Loucy (cell line): ENCODE results near the gene RCBTB1.
A peak's percentile ranks its signal among the peaks of the same experiment; 100 is the strongest.

ENCODE experiments used
- H2AFZ ChIP-seq: fragments of 200-600 bp; sonication (generic); 2 replicates; pipeline ENCODE4 v1.6.0; 2016; ENCODE audit warnings: antibody characterized with exemption, mild to moderate bottlenecking, low read length, moderate library complexity
- H3F3A ChIP-seq: fragments of 200-600 bp; 2 replicates; pipeline ENCODE4 v1.6.0; 2016; ENCODE audit warnings: antibody characterized with exemption, low read depth, mild to moderate bottlenecking
- H3K27me3 ChIP-seq: fragments of 200-600 bp; sonication (generic); 2 replicates; pipeline ENCODE4 v1.6.1; 2014; ENCODE audit warnings: low read length, mild to moderate bottlenecking; ENCODE audit not compliant: insufficient read depth, poor library complexity, severe bottlenecking
- H3K36me3 ChIP-seq: fragments of 200-600 bp; sonication (generic); 2 replicates; pipeline ENCODE4 v1.6.1; 2016; ENCODE audit warnings: low read length; ENCODE audit not compliant: insufficient read depth
- H3K4me1 ChIP-seq: fragments of 200-600 bp; sonication (generic); 2 replicates; pipeline ENCODE4 v1.5.1; 2014; ENCODE audit warnings: low read length, mild to moderate bottlenecking; ENCODE audit not compliant: insufficient read depth, poor library complexity, severe bottlenecking
- H3K4me2 ChIP-seq: fragments of 200-600 bp; sonication (generic); 2 replicates; pipeline ENCODE4 v1.6.0; 2014; ENCODE audit warnings: antibody characterized with exemption, low read length, low read depth, mild to moderate bottlenecking; ENCODE audit not compliant: poor library complexity, severe bottlenecking
- H3K4me3 ChIP-seq: fragments of 200-600 bp; sonication (generic); 2 replicates; pipeline ENCODE4 v1.5.1; 2014; ENCODE audit warnings: low read length, mild to moderate bottlenecking, mixed read lengths; ENCODE audit not compliant: poor library complexity, severe bottlenecking
- H3K79me2 ChIP-seq: fragments of 200-600 bp; sonication (generic); 2 replicates; pipeline ENCODE4 v1.6.1; 2014; ENCODE audit warnings: low read length; ENCODE audit not compliant: insufficient read depth
- H3K9ac ChIP-seq: fragments of 200-600 bp; sonication (generic); 2 replicates; pipeline ENCODE4 v1.6.0; 2014; ENCODE audit warnings: mild to moderate bottlenecking, low read depth, low read length, moderate library complexity; ENCODE audit not compliant: poor library complexity, severe bottlenecking
- H3K9me2 ChIP-seq: fragments of 200-600 bp; sonication (generic); replicated peaks from 2 replicates; pipeline ENCODE4 v1.6.1; 2016; ENCODE audit warnings: low read depth, low read length, mixed read lengths
- H3K9me3 ChIP-seq: fragments of 200-600 bp; sonication (generic); 2 replicates; pipeline ENCODE4 v1.6.1; 2014; ENCODE audit warnings: mild to moderate bottlenecking, antibody characterized with exemption, low read length, low read depth; ENCODE audit not compliant: insufficient read depth
- H4K20me1 ChIP-seq: fragments of 200-600 bp; sonication (generic); 2 replicates; pipeline ENCODE4 v1.6.0; 2014; ENCODE audit warnings: antibody characterized with exemption, low read length, mild to moderate bottlenecking; ENCODE audit not compliant: insufficient read depth, poor library complexity, severe bottlenecking
- EZH2phosphoT487 ChIP-seq: fragments of 200-600 bp; IDR thresholded peaks from 2 replicates; pipeline ENCODE4 v1.6.1; 2018; ENCODE audit warnings: antibody characterized with exemption, mild to moderate bottlenecking, moderate library complexity, borderline replicate concordance
- TF ChIP-seq, protein P1 (sequence below): fragments of 200-600 bp; sonication (generic); conservative IDR thresholded peaks from 2 replicates; pipeline ENCODE4 v1.5.1; 2014; ENCODE audit warnings: mild to moderate bottlenecking, antibody characterized with exemption, low read length

Gene RCBTB1

DNA sequence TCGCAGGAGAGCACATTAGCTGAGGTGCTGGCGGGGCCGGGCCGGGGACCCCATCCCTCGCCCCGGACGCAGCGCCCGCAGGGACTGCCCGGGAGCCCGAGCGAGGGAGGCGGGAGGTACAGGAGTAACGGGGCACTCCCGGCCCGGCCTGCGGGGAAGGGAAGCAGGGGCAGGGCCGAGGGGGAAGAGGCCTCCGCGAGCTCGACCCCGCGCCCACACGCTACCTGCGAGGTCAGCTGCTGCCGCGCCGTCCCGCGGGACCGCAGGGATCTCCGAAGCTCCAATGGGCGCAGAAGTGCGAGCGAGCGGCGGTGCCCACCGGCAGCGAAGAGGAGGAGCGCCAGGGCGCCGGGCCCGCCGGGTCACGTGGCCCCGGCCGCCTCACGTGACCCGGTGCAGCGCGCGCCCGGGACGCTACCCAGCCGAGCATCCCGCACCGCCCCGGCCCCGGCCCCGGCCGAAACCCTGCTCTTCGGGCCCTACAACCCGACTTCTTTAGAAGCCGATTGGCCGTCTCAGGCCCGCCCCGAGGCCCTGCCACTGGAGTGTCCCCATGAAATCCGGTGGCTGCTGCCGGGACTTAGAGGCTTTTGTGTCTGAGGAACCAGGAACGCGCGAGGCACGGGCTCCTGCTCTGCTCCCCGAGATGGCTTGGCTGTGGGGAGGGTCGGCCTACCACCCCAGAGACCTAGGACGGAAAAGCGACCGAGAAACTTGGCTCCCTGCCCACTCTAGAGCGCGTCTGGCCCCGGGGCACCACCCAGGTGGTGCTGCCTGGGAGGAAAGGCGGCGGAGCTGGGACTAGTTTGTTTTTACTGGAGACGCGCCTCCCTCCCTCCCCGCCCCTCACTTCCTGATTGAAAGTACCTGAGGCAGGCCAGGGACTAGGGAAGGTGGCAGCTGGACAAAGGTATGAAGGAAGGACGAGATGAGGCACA, at the start of gene RCBTB1:
Gene RCBTB1, minus strand, starts transcription at position 339 of the 938 bp plus-strand sequence. CDS start 18,279 bp downstream, outside the sequence.
- H3K79me2 ChIP-seq = peaks cover 22% of the 10 kb centered on the region; the same call in 1 of the 2 replicates
- peak within 1 kb of the TSS; percentile 88 for H3K4me2 ChIP-seq
- peaks cover 6% of the 10 kb centered on the region for H4K20me1 ChIP-seq
- peaks cover 31% of the 10 kb centered on the region for H3K4me1 ChIP-seq
- no peaks in the 10 kb centered on the region for H3K36me3 ChIP-seq
- peak within 1 kb of the TSS; percentile 96 for H2AFZ ChIP-seq
- no peaks in the 10 kb centered on the region for H3K9me2 ChIP-seq
- peak within 1 kb of the TSS; percentile 86 for H3K4me3 ChIP-seq
- H3K27me3 ChIP-seq = no peaks in the 10 kb centered on the region
- no peaks in the 10 kb centered on the region for H3F3A ChIP-seq
- H3K9me3 ChIP-seq = no peaks in the 10 kb centered on the region
- TF ChIP-seq, protein P1, sequence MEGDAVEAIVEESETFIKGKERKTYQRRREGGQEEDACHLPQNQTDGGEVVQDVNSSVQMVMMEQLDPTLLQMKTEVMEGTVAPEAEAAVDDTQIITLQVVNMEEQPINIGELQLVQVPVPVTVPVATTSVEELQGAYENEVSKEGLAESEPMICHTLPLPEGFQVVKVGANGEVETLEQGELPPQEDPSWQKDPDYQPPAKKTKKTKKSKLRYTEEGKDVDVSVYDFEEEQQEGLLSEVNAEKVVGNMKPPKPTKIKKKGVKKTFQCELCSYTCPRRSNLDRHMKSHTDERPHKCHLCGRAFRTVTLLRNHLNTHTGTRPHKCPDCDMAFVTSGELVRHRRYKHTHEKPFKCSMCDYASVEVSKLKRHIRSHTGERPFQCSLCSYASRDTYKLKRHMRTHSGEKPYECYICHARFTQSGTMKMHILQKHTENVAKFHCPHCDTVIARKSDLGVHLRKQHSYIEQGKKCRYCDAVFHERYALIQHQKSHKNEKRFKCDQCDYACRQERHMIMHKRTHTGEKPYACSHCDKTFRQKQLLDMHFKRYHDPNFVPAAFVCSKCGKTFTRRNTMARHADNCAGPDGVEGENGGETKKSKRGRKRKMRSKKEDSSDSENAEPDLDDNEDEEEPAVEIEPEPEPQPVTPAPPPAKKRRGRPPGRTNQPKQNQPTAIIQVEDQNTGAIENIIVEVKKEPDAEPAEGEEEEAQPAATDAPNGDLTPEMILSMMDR = no peak
- TF ChIP-seq EZH2phosphoT487 = no peak
- peak within 1 kb of the TSS; percentile 76 for H3K9ac ChIP-seq

DNA sequence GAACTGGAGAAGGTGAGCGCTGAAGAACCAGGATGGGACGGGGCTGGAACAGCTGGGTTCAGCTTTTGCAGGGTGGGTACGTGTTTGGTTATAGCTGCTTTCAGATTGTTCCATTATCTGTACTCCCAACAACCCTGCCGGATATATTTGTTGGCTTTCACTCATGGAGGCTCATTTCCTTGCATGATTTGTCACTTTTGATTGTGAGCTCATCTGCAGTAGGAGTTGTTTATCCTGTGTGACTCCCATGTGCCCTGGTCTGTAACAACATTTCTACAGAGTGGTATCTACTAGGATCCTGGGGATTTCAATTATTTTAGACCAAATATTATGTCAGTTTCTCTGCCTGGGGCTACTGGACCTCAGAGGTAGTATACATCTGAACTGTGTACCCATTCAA, 48.4 kb upstream of the RCBTB1 start:
- H3K4me1 ChIP-seq = no peaks in the 10 kb centered on the region
- H3K9me2 ChIP-seq = no peaks in the 10 kb centered on the region
- H3K79me2 ChIP-seq = no peaks in the 10 kb centered on the region
- no peak overlapping the region for H3K9ac ChIP-seq
- H3K4me2 ChIP-seq = no peak overlapping the region
- H3K9me3 ChIP-seq = no peaks in the 10 kb centered on the region
- H4K20me1 ChIP-seq = no peaks in the 10 kb centered on the region
- no peak overlapping the region for H2AFZ ChIP-seq
- no peaks in the 10 kb centered on the region for H3K27me3 ChIP-seq
- H3K36me3 ChIP-seq = no peaks in the 10 kb centered on the region
- no peak overlapping the region for H3K4me3 ChIP-seq
- no peaks in the 10 kb centered on the region for H3F3A ChIP-seq
- no peak for TF ChIP-seq EZH2phosphoT487
- TF ChIP-seq, protein P1 = no peak

DNA sequence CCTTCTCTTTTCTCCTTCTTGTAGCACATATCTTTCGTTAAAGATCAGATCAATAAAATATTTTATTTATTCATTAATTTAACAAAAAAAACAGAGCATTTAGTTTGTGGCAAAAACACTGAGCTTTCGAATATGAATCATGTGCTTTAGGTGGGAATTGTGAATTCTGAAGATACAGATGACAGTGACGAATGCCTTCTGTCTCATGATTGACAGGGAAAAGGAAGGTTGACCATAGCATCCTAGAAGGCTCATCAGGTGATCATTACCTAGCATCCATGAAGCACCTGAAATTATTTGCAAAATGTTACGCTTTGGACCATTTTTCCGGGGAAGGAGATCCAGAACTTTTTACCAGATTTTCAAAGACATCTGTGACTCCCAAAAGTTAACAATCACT, 46.8 kb upstream of the RCBTB1 start:
- Histone ChIP-seq H4K20me1 (no peaks in the 10 kb centered on the region), H3K4me1 (no peaks in the 10 kb centered on the region), H3K36me3 (no peaks in the 10 kb centered on the region), H3K4me2 (no peak overlapping the region), H2AFZ (no peak overlapping the region), H3K79me2 (no peaks in the 10 kb centered on the region), H3K4me3 (no peak overlapping the region), H3K9ac (no peak overlapping the region), H3K9me3 (no peaks in the 10 kb centered on the region), H3K27me3 (no peaks in the 10 kb centered on the region), H3F3A (no peaks in the 10 kb centered on the region), H3K9me2 (no peaks in the 10 kb centered on the region)
- TF ChIP-seq, protein P1 = no peak
- no peak for TF ChIP-seq EZH2phosphoT487
